ENCODE measurements around the gene EIF2B1. TPM values are rescaled to one million over a fixed set of nuclear protein-coding genes. Genes with fewer than 3 reads are reported as not detected.
"Not testable (repeated sequence)": the region's sequence is repeated elsewhere in the genome, so short reads cannot be mapped to it uniquely, and the experiment has no call there.

EIF2B1 gene
- total RNA-seq, 1 donor from 2014 or later: 63.8 TPM

GRCh38 chr12:123597100-123597499 is 36.4 kb downstream of the EIF2B1 start:
- Mint-ChIP-seq H3K27ac (ENCODE audit: unreplicated experiment) (no peak overlapping the region), H3K4me1 (peaks cover 14% of the 10 kb centered on the region), H3K4me3 (no peak overlapping the region), H3K36me3 (ENCODE audit: low read depth) (peaks cover 8% of the 10 kb centered on the region), H3K9me3 (no peaks in the 10 kb centered on the region), H3K27me3 (ENCODE audit: low read depth) (no peaks in the 10 kb centered on the region)
- no peak for DNase-seq (ENCODE audit: low read depth, low spot score)
- TF ChIP-seq CTCF (conservative IDR thresholded peaks at IDR 0.05): no peak

DNA sequence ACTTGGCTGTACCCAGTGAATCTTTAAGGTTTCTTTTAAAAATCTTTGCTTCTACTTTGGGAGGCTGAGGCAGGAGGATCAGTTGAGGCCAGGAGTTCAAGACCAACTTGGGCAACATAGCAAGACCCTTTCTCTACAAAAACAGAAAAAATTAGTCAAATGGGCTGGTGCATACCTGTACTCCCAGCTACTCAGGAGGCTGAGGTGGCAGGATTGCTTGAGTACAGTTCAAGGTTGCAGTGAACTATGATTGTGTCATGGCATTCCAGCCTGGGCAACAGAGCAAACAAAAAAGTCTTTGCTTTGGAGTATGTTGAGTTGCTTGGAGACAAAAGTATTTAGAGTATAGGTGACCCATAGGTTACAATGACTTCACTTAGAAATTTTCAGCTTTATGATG is 37.8 kb downstream of the EIF2B1 start:
- H3K27ac Mint-ChIP-seq (ENCODE audit: unreplicated experiment): no peak overlapping the region
- H3K27me3 Mint-ChIP-seq (ENCODE audit: low read depth): no peaks in the 10 kb centered on the region
- H3K4me1 Mint-ChIP-seq: peaks cover 9% of the 10 kb centered on the region
- no peak for DNase-seq (ENCODE audit: low read depth, low spot score)
- no peak for TF ChIP-seq CTCF (conservative IDR thresholded peaks at IDR 0.05)
- peaks cover 8% of the 10 kb centered on the region for H3K36me3 Mint-ChIP-seq (ENCODE audit: low read depth)
- no peaks in the 10 kb centered on the region for H3K9me3 Mint-ChIP-seq
- H3K4me3 Mint-ChIP-seq: peak overlapping the region; percentile 41

- Mint-ChIP-seq H3K9me3 (no peaks in the 10 kb centered on the region), H3K27ac (ENCODE audit: unreplicated experiment) (no peak overlapping the region), H3K27me3 (ENCODE audit: low read depth) (no peaks in the 10 kb centered on the region), H3K4me3 (no peak overlapping the region), H3K36me3 (ENCODE audit: low read depth) (peaks cover 5% of the 10 kb centered on the region), H3K4me1 (peaks cover 15% of the 10 kb centered on the region)
- no peak for DNase-seq (ENCODE audit: low read depth, low spot score)
- TF ChIP-seq CTCF (conservative IDR thresholded peaks at IDR 0.05): no peak
These were observed 41.6 kb downstream of the EIF2B1 start for GRCh38 chr12:123591702-123592481.

GRCh38 chr12:123580772-123581171 is 52.7 kb downstream of the EIF2B1 start:
- Mint-ChIP-seq H3K36me3 (ENCODE audit: low read depth) (no peaks in the 10 kb centered on the region), H3K27ac (ENCODE audit: unreplicated experiment) (no peak overlapping the region), H3K4me3 (peak overlapping the region; percentile 34), H3K9me3 (no peaks in the 10 kb centered on the region), H3K27me3 (ENCODE audit: low read depth) (no peaks in the 10 kb centered on the region), H3K4me1 (peaks cover 22% of the 10 kb centered on the region)
- no peak for TF ChIP-seq CTCF (conservative IDR thresholded peaks at IDR 0.05)
- DNase-seq (ENCODE audit: low read depth, low spot score): no peak

GRCh38 chr12:123578829-123579228 is 54.7 kb downstream of the EIF2B1 start:
- not testable (repeated sequence) for H3K4me3 Mint-ChIP-seq; H3K36me3 Mint-ChIP-seq (ENCODE audit: low read depth); H3K27me3 Mint-ChIP-seq (ENCODE audit: low read depth); H3K9me3 Mint-ChIP-seq; H3K27ac Mint-ChIP-seq (ENCODE audit: unreplicated experiment); DNase-seq (ENCODE audit: low read depth, low spot score)
- H3K4me1 Mint-ChIP-seq: peaks cover 10% of the 10 kb centered on the region

DNA sequence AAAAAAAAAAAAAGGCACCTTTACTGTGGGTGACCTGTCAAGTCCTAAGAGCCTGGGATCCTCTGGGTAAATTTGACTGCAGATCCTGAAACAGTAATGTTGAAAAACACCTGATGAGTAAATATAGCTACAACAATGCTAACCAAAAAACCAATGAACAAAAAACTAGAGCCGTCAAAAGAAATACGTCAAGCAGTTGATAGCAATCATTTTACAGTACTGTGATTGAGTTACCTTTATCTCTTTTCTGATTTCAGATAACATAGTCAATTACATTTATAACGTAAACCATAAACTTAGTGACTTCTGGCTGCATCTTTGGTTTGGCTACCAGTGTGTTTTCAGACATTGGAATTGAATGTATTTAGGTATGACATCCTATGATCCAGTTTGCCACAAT is 55.2 kb downstream of the EIF2B1 start:
- no peaks in the 10 kb centered on the region for H3K36me3 Mint-ChIP-seq (ENCODE audit: low read depth)
- no peak for TF ChIP-seq CTCF (conservative IDR thresholded peaks at IDR 0.05)
- H3K4me3 Mint-ChIP-seq: no peak overlapping the region
- no peaks in the 10 kb centered on the region for H3K9me3 Mint-ChIP-seq
- H3K4me1 Mint-ChIP-seq: peaks cover 10% of the 10 kb centered on the region
- DNase-seq (ENCODE audit: low read depth, low spot score): no peak
- no peaks in the 10 kb centered on the region for H3K27me3 Mint-ChIP-seq (ENCODE audit: low read depth)
- no peak overlapping the region for H3K27ac Mint-ChIP-seq (ENCODE audit: unreplicated experiment)
